Medulla oblongata (tissue), 1 donor: ENCODE data around the gene ZNF804A.

ENCODE experiments used
- DNase-seq: peaks from one replicate; pipeline ENCODE4 v3.0.0-alpha.2; 2015; ENCODE audit errors: extremely low spot score

ZNF804A gene

GRCh38 chr2:184610891-184611290 is 12.6 kb downstream of the ZNF804A start:
- no peak for DNase-seq

- DNase-seq, result peak; percentile 8
Measured at GRCh38 chr2:184611361-184612085, 13.2 kb downstream of the ZNF804A start.

DNA sequence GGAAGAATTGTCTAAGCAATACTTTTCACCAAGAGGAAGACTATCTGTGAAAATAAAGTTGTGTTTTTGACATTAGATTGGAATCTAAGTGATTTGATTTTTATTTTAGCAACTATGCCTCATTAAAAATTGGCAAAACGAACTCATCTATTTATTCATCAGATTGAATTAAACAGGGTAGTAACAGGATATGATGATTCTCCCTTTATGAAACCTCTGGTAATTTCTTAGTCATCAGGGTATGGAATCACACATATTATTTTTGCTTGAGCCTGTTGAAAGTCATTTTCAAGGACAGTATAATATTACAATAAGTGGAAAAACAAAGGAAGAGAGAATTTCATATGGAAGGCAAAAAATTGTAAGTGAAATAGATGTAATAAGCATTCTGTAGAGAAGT is 22.0 kb downstream of the ZNF804A start:
- DNase-seq, result no peak

GRCh38 chr2:184624311-184624710 is 26.0 kb downstream of the ZNF804A start:
- DNase-seq, result no peak

DNA sequence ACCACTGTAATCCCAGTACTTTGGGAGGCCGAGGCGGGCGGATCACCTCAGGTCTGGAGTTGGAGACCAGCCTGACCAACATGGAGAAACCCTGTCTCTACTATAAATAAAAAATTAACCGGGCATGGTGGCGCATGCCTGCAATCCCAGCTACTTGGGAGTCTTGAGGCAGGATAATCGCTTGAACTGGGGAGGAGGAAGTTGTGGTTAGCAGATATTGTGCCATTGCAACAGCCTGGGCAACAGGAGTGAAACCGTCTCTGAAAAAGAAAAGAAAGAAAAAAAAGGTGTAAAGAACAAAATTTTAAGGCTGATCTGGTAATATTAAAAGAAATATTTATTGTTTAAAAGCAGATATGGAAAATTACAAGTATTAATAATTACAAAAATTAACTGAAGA is 29.7 kb downstream of the ZNF804A start:
- DNase-seq, result no peak

- no peak for DNase-seq
Measured at GRCh38 chr2:184633726-184634125, 35.4 kb downstream of the ZNF804A start.

DNA sequence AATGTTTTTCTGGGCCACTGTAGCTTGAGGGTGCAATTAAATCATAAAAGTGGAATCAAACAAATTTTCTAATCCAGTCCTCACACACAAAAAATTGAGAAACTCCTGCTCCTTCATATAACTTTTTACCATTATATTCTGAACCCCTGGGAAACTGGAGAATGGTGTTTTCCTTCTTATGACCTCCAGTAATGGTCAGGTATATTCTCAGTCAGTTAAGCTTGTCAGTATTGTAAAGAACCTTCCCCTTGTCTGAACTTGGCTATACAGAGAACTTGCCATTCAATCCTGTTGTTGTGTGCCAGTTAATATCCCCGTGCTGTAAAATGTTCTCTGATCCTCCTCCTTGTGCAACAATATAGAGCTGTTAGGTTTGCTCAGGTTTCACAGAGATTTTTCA is 39.5 kb downstream of the ZNF804A start:
- no peak for DNase-seq

DNA sequence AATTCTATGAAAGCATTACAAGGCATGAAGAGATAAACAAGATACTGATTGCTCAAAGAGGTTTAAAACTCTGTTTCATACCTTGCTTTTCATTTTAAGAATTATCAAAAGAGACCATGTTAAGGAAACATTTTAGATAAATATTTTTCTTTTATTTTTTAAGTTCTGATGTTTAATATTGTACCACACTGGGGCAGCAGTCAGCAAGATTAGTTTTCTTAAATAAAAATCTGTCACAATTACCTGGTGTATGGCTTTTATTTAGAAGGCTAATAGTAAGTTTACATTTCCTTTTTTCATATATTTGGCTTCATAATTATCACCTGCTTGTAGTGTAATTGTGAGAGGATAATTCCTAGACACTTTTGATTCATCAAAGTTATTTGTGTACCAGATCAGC is 46.4 kb downstream of the ZNF804A start:
- DNase-seq, result no peak

DNA sequence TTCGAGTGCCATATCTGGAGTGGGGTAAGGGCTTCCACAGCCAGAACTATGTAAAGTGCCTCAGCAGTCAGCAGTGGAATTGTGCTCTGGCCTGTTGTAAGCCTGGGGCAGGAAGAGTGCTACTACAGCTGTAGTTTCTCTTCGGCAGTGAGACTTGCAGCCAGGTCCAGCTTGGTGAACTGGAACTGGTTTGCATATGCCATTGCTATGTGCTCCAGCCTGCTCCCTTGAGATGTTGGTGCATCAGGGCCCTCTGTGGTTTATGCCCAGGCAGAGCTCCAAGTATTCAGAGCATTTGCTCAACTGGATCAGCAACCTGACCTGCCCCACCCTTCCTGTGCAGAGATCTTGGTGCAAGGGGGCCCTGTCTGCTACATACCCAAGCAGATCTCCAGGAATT is 47.8 kb downstream of the ZNF804A start:
- DNase-seq, result no peak

GRCh38 chr2:184646593-184646992 is 48.3 kb downstream of the ZNF804A start:
- no peak for DNase-seq

DNA sequence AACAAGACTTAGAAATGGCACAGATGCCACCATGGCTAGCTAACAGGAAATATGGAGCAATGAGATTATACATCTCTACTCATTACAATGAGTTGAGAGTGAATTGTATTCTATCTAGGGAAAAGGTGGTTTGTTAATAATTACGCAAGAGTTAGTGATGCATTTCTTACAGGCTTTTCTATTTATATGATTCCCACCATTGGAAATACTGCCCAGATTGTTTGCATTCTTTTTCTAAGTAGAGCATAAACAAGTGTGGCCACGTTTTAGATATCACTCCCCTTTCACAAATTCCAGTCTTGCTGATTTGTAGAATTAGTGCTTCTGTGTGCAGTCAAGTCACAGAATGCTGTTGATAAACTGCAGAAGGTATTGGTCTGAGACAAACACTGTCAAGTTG is 56.6 kb downstream of the ZNF804A start:
- no peak for DNase-seq

GRCh38 chr2:184677171-184677570 is 78.8 kb downstream of the ZNF804A start:
- no peak for DNase-seq

DNA sequence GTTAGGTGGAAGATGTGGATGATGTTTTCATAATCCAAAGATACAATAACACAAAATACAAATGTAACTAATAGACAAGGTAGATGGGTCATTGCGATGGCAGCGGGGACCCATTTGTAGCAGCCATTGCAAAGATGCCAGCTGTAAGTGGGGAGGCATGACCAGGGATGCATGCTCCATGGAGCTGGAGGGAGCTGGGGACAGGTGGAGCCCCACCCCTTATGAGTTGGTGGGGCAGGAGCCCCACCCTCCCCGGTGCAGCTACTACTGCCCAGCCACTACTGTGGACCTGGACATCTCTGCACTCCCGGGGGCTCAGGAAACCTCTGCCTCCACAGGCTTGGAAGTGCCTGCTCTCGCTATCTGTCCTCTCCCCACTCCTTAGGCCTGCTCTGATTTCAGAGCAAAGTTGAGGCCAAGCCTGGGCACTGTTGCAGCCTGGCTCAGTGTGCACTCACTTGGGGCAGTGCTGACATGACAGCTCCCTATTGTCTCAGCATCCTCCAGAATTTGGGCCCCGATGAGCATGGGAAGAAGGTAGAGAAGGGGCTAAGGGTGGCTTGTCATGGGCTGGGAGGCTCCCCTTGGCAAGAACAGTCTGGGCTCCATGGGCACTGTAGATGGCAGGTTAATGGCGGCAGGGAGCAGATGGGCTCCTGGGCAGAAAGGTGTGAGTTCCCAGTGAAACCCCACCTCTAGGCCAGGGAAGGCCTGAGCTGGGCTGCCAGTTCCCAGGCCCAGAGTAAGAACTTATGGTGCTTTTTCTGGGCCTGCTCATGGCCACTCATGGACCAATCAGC is 81.1 kb downstream of the ZNF804A start:
- DNase-seq, result no peak

DNA sequence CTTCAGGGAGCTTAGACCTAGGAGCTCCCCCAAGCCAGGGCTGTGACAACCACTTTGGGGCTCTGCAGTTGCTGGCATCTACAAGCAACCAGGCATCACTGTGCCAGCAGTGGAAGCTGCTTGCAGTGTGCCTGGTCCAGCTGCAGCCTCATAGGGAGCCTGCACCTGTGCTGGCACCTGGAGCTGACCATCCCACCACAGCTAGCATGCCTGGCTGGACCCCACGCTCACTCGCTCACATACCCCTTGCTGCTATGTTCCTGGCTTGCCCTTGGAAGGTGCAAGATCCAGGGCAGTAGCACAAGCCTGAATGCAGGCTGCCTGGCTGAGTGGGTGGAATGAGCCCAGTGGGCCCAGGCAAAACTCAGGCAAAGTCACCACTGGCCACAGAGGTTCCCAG is 82.5 kb downstream of the ZNF804A start:
- no peak for DNase-seq

DNA sequence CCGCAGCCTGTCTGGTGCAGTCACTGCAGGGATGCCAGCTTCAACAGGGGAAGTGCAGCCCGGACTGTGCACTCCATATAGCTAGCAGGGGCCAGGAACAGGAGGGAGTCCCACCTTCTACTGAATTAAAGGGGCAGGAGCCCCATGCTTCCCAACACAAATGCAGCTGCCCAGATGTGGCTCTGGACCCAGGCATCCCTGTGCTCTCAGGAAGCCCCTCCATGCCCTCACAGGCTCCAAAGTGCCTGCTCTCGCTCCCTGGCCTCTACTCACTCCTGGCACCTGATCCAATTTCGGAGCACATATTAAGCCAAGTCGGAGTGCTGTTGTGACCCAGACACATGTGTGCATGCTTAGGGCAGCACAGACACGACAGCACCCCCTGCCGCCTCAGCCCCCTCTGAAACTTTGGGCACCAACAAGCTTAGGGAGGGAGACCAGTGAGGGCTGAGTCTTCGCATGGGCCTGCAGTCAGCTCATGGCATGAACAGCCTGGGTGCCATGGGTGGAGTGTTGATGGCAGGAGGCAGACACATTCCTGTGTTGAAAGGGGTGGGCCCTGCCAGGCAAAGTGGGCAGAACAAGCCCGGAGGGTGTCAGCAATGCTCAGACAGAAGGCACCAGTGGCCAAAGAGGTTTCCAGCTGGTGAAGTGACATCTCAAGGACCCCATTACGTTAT is 83.5 kb downstream of the ZNF804A start:
- no peak for DNase-seq

GRCh38 chr2:184683911-184684310 is 85.6 kb downstream of the ZNF804A start:
- DNase-seq, result no peak

GRCh38 chr2:184685999-184686841 is 87.9 kb downstream of the ZNF804A start:
- no peak for DNase-seq

- no peak for DNase-seq
Measured at GRCh38 chr2:184689638-184690037, 91.3 kb downstream of the ZNF804A start.

DNA sequence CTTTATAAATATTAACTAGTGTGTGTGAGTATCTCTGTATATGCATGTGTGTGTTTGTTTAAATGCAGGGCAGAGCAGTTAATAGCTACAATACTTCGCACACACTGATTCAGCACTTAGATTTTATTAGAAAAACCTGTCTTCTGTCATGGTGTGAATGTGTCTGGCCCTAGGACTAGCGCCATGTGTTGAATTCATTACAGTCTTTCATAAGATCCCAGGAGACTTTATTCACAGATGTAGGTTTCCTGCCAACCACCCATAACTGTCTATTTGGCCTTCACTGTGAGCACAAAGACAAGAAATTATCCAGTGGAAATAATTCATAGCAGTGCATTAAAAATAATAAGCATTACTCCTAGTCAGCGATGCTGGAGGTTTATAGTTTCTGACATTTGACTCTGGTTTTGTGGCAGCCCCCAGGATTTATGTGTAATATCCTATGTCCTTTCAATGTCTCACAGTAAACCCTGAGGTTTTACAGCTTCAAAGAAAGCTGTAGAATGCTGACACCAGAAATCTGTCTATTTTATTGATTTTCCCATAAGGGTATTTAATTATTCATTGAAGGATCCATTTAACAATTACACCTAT is 93.9 kb downstream of the ZNF804A start:
- DNase-seq, result peak; percentile 3

GRCh38 chr2:184696644-184697043 is 98.3 kb downstream of the ZNF804A start:
- no peak for DNase-seq

DNA sequence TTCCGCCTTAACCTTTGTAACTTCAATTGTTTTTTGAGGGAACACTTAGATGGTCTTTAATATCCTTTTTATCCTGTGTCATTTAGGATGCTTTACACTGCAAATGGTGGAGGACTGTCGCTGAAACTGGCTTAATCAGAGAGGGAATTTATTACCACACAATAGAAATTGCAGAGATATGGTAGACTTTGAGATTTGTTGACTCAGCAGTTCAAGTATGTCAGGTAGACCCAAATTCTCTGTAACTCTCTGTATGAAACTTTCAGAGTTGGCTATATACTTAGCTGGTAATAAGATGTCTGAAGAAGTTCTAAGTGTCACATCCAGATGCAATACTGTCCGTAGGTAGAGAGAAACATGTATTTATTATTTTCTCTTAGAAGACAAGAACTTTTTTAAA is 100.1 kb downstream of the ZNF804A start:
- no peak for DNase-seq
